Measurements from ENCODE around the gene CELF1.

DNA sequence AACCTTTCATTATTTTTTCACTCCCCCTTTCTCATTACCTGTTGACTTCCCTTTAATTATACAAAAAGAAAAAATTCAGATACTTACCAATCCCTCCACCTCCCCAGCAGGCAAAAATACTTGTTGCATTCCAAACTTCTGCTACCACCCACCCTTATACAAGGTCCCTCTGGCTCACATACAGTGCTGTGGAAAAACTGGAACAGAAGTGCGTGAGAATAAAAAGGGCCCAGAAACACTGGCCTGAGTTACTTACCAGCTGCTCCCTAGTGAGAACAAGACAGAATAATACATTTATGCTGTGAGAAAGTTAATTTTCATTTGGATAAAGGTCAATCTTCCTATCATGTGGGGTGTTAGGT lies 57.1 kb downstream of the CELF1 start:
- no peak for TF ChIP-seq POLR2A (IDR thresholded peaks at IDR 0.05)
- no peak for TF ChIP-seq POLR2AphosphoS5 (IDR thresholded peaks at IDR 0.05)
- TF ChIP-seq, protein P1, sequence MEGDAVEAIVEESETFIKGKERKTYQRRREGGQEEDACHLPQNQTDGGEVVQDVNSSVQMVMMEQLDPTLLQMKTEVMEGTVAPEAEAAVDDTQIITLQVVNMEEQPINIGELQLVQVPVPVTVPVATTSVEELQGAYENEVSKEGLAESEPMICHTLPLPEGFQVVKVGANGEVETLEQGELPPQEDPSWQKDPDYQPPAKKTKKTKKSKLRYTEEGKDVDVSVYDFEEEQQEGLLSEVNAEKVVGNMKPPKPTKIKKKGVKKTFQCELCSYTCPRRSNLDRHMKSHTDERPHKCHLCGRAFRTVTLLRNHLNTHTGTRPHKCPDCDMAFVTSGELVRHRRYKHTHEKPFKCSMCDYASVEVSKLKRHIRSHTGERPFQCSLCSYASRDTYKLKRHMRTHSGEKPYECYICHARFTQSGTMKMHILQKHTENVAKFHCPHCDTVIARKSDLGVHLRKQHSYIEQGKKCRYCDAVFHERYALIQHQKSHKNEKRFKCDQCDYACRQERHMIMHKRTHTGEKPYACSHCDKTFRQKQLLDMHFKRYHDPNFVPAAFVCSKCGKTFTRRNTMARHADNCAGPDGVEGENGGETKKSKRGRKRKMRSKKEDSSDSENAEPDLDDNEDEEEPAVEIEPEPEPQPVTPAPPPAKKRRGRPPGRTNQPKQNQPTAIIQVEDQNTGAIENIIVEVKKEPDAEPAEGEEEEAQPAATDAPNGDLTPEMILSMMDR (IDR thresholded peaks at IDR 0.05), result no peak

Data from gastroesophageal sphincter (tissue), 3 donors.